ENCODE results near the gene EFNB3. TPM values are rescaled to one million over a fixed set of nuclear protein-coding genes. Genes with fewer than 3 reads are reported as not detected.
A peak's percentile ranks its signal among the peaks of the same experiment; 100 is the strongest.

Gene EFNB3
- total and polyA plus RNA-seq, 2 of the 13 experiments (the other 11 are each of a cell fraction or from before 2014, with no cell fraction given): 0.07 to 0.25 TPM

DNA sequence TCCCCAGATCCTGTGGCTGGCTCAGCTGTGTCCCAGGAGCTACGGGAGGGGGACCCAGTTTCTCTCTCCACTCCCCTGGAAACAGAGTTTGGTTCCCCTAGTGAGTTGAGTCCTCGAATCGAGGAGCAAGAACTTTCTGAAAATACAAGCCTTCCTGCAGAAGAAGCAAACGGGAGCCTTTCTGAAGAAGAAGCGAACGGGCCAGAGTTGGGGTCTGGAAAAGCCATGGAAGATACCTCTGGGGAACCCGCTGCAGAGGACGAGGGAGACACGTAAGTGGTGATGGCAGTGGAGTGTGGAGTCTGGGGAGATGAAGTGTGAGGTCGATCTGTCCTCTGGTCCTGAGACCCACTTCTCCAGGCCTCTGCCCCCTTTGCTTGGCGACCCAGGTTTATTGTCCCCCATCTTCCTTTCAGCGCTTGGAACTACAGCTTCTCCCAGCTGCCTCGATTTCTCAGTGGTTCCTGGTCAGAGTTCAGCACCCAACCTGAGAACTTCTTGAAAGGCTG lies 16.1 kb upstream of the EFNB3 start:
- WGBS (ENCODE audit: low lambda C conversion rate): 3% methylated on average over 13 of the region's 13 CpGs
- H4K20me1 ChIP-seq (ENCODE audit: insufficient read depth, low read length): no peaks in the 10 kb centered on the region; the same call in 1 of the 2 replicates
- peak overlapping the region; percentile 76 for H3K27ac ChIP-seq (ENCODE audit: extremely low read length, insufficient read depth, low read length)
- peaks cover 40% of the 10 kb centered on the region for H3K79me2 ChIP-seq (ENCODE audit: insufficient read depth, low read length)
- H3K36me3 ChIP-seq (replicated peaks in 1 of 2; ENCODE audit: control insufficient read depth in 1 of 2, insufficient read depth in 2 of 2, low read length in 2 of 2): no peaks in the 10 kb centered on the region; a peak in 1 of 5 replicates
- peak overlapping the region; percentile 98 for H3K4me2 ChIP-seq (ENCODE audit: low read depth, low read length)
- no TSS peak for BruUV-seq (replicated peaks)
- H3K27me3 ChIP-seq (ENCODE audit: control insufficient read depth in 1 of 2, insufficient read depth in 2 of 2, low read length in 2 of 2): no peaks in the 10 kb centered on the region; a peak in 1 of 5 replicates
- no peak for FAIRE-seq
- ChIA-PET POLR2A (interaction anchor here (0.9 to 5.5 kb wide), 8 partner anchors 16 to 295 kb away, joined by 3 to 89 read pairs (median 6); partner anchors contain the start of genes MPDU1, PLSCR3 and TMEM256), CTCF (ENCODE audit: low intra/inter-chr PET ratio, low total read pairs) (interaction anchor here (1.3 to 1.8 kb wide), 2 partner anchors 29 to 54 kb away, joined by 5 to 12 read pairs; partner anchors contain the start of gene DNAH2)
- no peak for ATAC-seq
- H3K9me3 ChIP-seq (ENCODE audit: low read length): no peaks in the 10 kb centered on the region
- no peak overlapping the region for H2AFZ ChIP-seq (ENCODE audit: low read length)
- TF ChIP-seq ZNF749 (CRISPR knock-in tag; IDR thresholded peaks at IDR 0.05; ENCODE audit: borderline replicate concordance): 0 out of 2 replicates have a peak, but pooled peaks have one; percentile 42
- TF ChIP-seq ZNF782 (CRISPR knock-in tag; IDR thresholded peaks at IDR 0.05; ENCODE audit: borderline replicate concordance): no peak
- TF ChIP-seq ZNF501 (CRISPR knock-in tag; IDR thresholded peaks at IDR 0.05): 0 out of 2 replicates have a peak, but pooled peaks have one; percentile 8
- TF ChIP-seq, protein P1, sequence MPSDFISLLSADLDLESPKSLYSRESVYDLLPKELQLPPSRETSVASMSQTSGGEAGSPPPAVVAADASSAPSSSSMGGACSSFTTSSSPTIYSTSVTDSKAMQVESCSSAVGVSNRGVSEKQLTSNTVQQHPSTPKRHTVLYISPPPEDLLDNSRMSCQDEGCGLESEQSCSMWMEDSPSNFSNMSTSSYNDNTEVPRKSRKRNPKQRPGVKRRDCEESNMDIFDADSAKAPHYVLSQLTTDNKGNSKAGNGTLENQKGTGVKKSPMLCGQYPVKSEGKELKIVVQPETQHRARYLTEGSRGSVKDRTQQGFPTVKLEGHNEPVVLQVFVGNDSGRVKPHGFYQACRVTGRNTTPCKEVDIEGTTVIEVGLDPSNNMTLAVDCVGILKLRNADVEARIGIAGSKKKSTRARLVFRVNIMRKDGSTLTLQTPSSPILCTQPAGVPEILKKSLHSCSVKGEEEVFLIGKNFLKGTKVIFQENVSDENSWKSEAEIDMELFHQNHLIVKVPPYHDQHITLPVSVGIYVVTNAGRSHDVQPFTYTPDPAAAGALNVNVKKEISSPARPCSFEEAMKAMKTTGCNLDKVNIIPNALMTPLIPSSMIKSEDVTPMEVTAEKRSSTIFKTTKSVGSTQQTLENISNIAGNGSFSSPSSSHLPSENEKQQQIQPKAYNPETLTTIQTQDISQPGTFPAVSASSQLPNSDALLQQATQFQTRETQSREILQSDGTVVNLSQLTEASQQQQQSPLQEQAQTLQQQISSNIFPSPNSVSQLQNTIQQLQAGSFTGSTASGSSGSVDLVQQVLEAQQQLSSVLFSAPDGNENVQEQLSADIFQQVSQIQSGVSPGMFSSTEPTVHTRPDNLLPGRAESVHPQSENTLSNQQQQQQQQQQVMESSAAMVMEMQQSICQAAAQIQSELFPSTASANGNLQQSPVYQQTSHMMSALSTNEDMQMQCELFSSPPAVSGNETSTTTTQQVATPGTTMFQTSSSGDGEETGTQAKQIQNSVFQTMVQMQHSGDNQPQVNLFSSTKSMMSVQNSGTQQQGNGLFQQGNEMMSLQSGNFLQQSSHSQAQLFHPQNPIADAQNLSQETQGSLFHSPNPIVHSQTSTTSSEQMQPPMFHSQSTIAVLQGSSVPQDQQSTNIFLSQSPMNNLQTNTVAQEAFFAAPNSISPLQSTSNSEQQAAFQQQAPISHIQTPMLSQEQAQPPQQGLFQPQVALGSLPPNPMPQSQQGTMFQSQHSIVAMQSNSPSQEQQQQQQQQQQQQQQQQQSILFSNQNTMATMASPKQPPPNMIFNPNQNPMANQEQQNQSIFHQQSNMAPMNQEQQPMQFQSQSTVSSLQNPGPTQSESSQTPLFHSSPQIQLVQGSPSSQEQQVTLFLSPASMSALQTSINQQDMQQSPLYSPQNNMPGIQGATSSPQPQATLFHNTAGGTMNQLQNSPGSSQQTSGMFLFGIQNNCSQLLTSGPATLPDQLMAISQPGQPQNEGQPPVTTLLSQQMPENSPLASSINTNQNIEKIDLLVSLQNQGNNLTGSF (CRISPR knock-in tag; IDR thresholded peaks at IDR 0.05): no peak
- H3K4me3 ChIP-seq (replicated peaks in 1 of 3; ENCODE audit: insufficient read depth in 1 of 3, low read depth in 2 of 3, low read length in 3 of 3): peak overlapping the region; percentile 70 to 93 (median 91)
- peaks cover 30% of the 10 kb centered on the region for H3K4me1 ChIP-seq (ENCODE audit: insufficient read depth, low read length)
- in situ Hi-C loops (cut with HindIII; ENCODE audit: extremely low pct_ligation_motif_present, low pct_unique_long_range_greater_than_20kb) (loop anchor here (5.0 kb wide), 2 partner anchors 57 to 102 kb away; partner anchors contain the start of gene SHBG), intact Hi-C loops (cut with micrococcal nuclease; ENCODE audit: unreplicated experiment) (loop anchor here (5.0 kb wide), 2 partner anchors 57 to 117 kb away; partner anchors contain the start of gene SHBG)
- DNase-seq (ENCODE audit: low spot score): no peak
- H3K9ac ChIP-seq (ENCODE audit: insufficient read depth, low read depth, low read length): peak overlapping the region; percentile 90

Measured in HepG2 (cell line).